ENCODE measurements around the gene EMCN.
"Not testable (repeated sequence)": the region's sequence is repeated elsewhere in the genome, so short reads cannot be mapped to it uniquely, and the experiment has no call there.

EMCN gene

GRCh38 chr4:100391863-100392262 lies 126.0 kb downstream of the EMCN start:
- no peak for TF ChIP-seq CTCF (IDR thresholded peaks at IDR 0.05)
- no peak overlapping the region for H3K4me3 ChIP-seq
- no peak overlapping the region for H3K27ac ChIP-seq
- DNase-seq (ENCODE audit: low spot score), result no peak

GRCh38 chr4:100391086-100391485 lies 126.7 kb downstream of the EMCN start:
- no peak for DNase-seq (ENCODE audit: low spot score)
- TF ChIP-seq CTCF (IDR thresholded peaks at IDR 0.05), result no peak
- Histone ChIP-seq H3K4me3 (no peak overlapping the region), H3K27ac (no peak overlapping the region)

- DNase-seq (ENCODE audit: low spot score), result no peak
- no peak for TF ChIP-seq CTCF (IDR thresholded peaks at IDR 0.05)
- Histone ChIP-seq H3K27ac (no peak overlapping the region), H3K4me3 (no peak overlapping the region)
Measured at GRCh38 chr4:100386270-100386669, 131.6 kb downstream of the EMCN start.

- not testable (repeated sequence) for H3K4me3 ChIP-seq; DNase-seq (ENCODE audit: low spot score); H3K27ac ChIP-seq
Measured at GRCh38 chr4:100380401-100380800, 137.4 kb downstream of the EMCN start.

GRCh38 chr4:100379583-100380105 lies 138.2 kb downstream of the EMCN start:
- TF ChIP-seq CTCF (IDR thresholded peaks at IDR 0.05), result no peak
- DNase-seq (ENCODE audit: low spot score), result peak; percentile 65
- no peak overlapping the region for H3K4me3 ChIP-seq
- no peak overlapping the region for H3K27ac ChIP-seq

GRCh38 chr4:100372432-100372831 lies 145.4 kb downstream of the EMCN start:
- Histone ChIP-seq H3K4me3 (no peak overlapping the region), H3K27ac (no peak overlapping the region)
- DNase-seq (ENCODE audit: low spot score), result no peak
- no peak for TF ChIP-seq CTCF (IDR thresholded peaks at IDR 0.05)

- TF ChIP-seq CTCF (IDR thresholded peaks at IDR 0.05), result no peak
- no peak for DNase-seq (ENCODE audit: low spot score)
- no peak overlapping the region for H3K4me3 ChIP-seq
- H3K27ac ChIP-seq, result no peak overlapping the region
Measured at GRCh38 chr4:100369871-100370270, 148.0 kb downstream of the EMCN start.

- DNase-seq (ENCODE audit: low spot score), result no peak
- TF ChIP-seq CTCF (IDR thresholded peaks at IDR 0.05), result no peak
- Histone ChIP-seq H3K27ac (no peak overlapping the region), H3K4me3 (no peak overlapping the region)
Measured at GRCh38 chr4:100367451-100367850, 150.4 kb downstream of the EMCN start.
